GM18861 (cell line): Measurements from ENCODE around the gene UBE2D3.
"Not testable (repeated sequence)": the region's sequence is repeated elsewhere in the genome, so short reads cannot be mapped to it uniquely, and the experiment has no call there.

Source experiments
- ATAC-seq: cut with Tn5 transposase; IDR thresholded peaks from one replicate; pipeline ENCODE4 v1.9.1; 2021; ENCODE audit not compliant: unreplicated experiment

Gene UBE2D3

DNA sequence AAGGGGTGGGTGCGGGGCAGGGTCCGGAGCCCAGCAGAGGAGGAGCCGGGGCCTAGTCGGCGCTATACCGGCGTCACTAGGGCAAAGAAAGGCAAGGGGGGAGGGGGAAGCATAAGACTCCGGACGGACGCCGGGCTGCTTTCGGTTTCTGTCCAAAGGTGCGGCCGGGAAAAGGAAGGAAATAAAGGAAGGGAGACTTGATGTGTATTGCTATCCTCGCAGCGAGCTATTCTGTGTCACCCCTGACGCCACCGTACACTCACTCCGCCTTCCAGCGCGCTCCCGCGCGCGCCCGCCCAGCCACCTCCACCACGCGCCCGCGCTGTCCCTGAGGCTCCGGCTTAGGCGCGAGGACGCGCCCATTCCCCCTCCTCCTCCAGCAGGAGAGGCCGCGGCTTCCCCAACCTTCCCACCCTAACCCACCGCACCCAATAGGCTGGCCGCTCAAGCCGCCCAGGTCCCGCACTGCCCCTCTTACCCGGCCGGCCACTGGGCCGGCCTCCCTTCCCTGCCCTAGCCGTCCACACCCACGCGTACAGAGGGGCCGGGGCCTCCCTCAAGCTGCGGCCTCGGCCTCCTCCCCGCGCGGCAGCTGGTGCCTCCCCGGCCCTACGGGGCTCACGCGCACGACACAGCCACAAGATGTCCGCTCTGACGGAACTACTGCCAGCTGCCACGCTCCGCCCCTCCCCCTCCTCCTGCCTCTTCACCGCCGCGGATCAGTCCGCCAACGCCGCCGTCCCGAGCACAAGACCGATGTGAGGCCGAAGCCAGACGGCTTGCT lies at the start of gene UBE2D3:
UBE2D3 (minus strand) TSS at position 662 of the 784 bp plus-strand sequence. CDS start 1,043 bp downstream, outside the sequence.
- ATAC-seq = peak; percentile 20

DNA sequence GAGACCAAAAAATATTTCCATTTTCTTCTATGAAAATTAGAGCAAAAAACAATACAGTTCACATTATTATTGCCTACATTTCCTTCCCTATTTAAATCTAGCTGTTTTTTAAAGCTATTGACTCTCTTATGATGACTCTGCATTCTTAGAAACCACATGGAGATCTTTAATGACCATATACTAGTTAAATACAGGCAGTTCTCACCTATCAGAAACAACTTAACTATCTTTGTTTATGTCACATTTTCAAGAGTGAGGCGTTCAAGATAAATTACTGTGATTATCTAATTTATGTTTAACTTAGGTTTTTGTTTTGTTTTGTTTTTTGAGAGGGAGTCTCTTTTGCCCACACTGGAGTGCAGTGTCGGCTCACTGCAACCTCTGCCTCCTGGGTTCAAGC lies 44.4 kb upstream of the UBE2D3 start:
- no peak for ATAC-seq

GRCh38 chr4:102869569-102870197 lies 42.3 kb upstream of the UBE2D3 start:
- ATAC-seq = peak; percentile 26

DNA sequence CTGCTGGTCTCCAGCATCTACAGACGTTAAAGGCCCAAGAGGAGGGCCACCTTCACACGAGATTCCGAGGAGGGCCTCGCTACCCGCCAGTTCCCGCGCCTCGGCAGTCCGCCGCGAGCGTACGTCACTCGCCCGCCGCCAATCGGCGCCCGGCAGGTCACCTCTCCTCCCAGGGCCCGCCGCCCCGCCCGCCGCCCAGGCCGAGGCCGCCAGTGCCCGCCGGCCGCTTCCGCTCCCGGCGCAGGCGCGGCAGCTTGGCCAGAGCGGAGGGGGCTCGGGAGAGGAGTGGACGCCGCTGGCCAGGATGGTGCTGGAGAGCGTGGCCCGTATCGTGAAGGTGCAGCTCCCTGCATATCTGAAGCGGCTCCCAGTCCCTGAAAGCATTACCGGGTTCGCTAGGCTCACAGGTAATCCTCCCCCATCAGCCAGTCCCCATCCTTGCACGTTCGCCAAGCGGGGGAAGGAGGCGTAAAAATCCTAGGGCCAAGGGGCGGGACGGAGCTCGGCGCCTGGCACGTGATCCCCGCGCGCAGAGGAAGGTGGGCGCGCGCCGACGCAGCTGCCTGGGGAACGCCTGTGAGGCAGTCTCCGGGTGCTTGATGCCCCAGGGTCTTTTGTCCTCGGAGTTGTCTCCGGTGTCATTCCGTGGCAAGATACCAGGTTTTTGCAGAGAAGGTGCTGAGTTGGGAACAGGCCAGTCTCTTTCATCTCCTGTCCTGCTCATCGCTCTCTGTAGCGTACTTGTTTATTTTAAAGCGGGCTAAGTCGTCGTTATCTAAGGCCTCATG lies 41.6 kb upstream of the UBE2D3 start, which contains the start of gene CISD2:
CISD2 (plus strand) TSS at position 212 of the 788 bp plus-strand sequence; CDS start at position 305, 93 bp downstream.
- peak; percentile 79 for ATAC-seq

DNA sequence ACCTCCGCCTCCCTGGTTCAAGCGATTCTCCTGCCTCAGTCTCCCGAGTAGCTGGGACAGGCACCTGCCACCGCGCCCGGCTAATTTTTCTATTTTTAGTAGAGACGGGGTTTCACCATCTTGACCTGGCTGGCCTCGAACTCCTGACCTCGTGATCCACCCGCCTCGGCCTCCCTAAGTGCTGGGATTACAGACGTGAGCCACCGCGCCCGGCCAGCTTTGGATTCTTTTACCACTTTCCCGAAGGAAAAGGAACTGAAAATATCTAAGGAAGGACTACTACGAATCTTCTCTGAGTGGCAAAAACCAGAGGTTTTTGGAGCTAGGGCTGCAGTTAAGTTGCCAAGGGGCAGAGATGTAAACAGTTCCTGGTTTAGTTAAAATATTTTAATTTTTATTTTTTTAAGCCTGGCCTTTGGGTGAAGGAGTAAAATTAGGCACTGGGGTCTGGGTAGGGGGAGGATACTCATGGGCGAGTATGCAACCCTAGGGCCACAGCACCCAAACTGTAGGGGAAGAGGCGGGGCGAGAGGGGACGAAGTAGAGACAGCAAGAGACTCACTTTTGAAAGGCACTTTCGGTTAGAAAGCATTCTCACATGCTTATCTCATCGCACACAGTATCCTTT lies 40.9 kb upstream of the UBE2D3 start:
- ATAC-seq = no peak

- ATAC-seq = no peak
Observed at GRCh38 chr4:102867278-102868152, 40.2 kb upstream of the UBE2D3 start.

DNA sequence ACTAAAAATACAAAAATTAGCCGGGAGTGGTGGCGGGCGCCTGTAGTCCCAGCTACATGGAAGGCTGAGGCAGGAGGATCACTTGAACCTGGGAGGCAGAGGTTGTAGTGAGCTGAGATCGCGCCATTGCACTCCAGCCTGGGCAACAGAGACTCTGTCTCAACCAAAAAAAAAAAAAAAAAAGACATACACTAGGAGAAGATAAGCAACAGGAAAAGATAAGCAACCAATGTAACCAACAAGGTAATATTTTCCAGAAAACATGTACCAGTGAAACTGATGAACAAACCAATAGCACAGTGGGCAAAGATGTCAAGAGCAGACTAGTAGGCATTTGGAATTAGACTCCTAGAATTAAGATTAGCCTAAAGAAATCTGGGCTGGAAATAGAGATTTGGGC lies 38.0 kb upstream of the UBE2D3 start:
- not testable (repeated sequence) for ATAC-seq

GRCh38 chr4:102862747-102863146 lies 35.4 kb upstream of the UBE2D3 start:
- ATAC-seq = no peak

DNA sequence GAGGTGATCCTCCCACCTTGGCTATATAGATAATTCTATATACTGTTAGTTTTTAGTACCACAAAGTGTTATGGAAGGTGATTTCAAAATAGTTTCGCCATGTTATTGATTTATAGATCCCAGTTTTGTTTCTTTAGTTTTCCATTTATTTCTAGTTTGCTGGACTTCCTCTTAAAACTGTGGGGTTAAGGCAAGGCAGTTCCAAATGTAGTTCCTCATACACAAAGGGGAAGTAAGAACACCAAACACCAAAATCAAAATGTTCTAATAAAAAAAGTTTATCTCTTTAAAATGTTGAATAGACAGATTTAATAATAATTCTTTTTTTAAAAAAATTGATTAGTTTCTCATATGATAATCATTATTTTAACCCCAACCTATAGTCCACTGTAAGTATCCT lies 34.7 kb upstream of the UBE2D3 start:
- no peak for ATAC-seq

- ATAC-seq = no peak
Observed at GRCh38 chr4:102860611-102861324, 33.4 kb upstream of the UBE2D3 start.

GRCh38 chr4:102858828-102859464 lies 31.6 kb upstream of the UBE2D3 start:
- no peak for ATAC-seq

DNA sequence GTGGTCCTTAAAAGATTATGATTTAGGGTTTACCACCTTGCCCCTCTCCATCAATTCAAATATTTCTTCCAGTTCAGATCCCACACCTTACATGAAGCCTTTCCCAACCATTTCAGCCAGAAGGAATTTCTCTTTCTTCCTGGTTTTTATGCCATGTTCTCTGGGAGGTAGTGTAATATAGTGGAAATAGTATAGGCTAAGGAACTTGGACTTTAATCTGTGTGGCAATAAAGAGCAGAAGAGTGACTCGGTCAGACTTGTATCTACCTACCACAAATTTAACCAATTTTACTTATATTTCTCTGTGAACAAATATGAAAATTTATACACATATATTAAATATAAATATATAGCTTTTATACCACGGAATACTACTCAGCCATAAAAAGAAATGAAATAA lies 23.0 kb upstream of the UBE2D3 start:
- no peak for ATAC-seq

DNA sequence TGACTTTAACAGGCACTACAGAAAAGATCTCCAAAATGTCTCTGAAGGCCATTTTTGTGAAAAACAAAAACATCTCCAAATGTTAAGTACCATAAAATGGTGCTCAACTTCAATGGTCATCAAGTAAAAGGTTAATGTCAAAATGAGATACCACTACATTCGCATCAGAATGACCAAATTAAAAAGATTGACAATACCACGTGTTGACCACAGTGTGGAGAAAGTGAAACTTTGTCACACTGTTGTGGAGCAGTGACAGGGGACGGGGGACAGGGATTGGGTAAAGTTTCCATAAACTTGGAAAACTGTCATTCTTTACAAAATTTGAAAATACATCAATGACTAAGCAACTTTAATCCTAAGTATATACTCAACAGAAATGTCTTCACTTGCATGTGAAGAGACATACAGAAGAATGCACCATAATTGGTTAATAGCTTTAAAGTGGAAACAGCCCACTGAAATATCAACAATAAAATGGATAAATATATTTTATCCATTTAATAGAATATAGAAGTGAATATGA lies 22.3 kb upstream of the UBE2D3 start:
- no peak for ATAC-seq

- no peak for ATAC-seq
Observed at GRCh38 chr4:102847687-102848086, 20.3 kb upstream of the UBE2D3 start.

DNA sequence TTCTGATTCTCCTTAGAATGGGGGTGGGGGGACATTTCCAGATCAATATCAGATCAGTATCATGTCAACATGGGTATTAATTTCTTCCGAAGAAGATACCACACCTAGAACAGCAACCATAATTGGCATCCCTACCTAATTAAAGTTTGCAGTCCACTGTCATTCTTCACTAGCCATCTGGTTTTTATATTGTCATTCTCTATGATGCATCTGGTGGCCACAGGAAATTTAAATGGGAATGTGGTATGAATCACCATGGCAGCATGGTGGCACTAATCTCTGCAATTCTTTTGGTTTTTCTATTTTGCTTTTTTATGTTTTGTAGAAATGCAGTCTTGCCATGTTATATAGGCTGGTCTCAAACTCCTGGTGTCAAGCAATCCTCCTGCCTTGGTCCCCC lies 16.6 kb upstream of the UBE2D3 start:
- no peak for ATAC-seq

- no peak for ATAC-seq
Observed at GRCh38 chr4:102843273-102843672, 15.9 kb upstream of the UBE2D3 start.

DNA sequence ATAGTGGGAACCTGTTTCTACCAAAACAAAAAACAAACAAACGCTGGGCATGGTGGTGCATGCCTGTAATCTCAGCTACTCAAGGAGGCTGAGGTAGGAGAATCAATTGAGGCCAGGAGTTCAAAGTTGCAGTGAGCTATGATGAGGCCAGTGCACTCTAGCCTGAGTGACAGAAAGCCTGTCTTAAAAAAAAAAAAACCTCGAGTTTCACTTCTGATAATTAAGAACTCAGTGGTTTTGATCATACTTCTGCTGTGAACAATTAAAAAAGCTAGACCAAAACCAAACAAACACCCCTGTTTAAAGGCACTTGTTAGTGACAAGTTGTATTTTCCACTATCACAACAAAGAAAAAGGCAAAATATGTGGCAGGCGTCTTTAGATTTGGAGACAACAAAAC lies 15.0 kb upstream of the UBE2D3 start:
- ATAC-seq = no peak

DNA sequence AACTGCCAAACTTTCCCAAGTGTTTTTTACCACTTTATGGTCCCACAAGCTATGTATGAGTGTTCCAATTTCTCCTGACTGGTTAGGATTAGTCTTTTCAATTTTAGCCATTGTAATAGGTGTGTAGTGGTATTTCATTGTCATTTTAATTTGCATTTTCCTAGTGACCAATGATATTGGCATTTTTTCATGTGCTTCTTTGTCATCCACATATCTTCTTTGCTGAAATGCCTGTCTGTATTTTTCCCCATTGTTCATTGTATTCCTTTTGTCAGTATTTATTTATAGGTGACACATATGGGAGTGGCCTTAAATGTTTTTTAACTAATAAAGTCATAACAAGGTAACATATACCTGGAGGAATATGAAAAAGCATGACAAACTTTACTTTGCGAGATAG lies 9.2 kb upstream of the UBE2D3 start:
- ATAC-seq = no peak

DNA sequence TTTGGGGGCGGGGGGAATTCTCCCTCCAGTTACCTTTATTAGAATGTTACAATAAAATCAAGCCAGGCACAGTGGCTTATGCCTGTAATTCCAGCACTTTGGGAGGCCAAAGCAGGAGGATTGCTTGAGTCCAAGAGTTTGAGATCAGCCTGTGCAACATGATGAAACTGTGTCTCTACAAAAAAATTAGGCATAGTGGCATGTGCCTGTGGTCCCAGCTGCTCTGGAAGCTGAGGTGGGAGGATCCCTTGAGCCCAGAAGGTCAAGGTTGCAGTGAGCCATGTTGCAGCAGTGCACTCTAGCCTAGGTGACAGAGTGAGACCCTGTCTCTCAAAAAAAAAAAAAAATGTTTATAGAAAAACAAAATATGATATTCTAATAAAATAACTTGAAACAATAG lies 5.3 kb upstream of the UBE2D3 start:
- ATAC-seq = no peak
